Activated CD4-positive, alpha-beta T cell treated with anti-CD3 and anti-CD28 coated beads, Interleukin-2, amount 50 U/mL, for 4 hours (primary cell): ENCODE data around the gene CCM2L.

Experiments used
- DNase-seq, 2 experiments: peaks; one replicate each; pipeline ENCODE4 v3.0.0-alpha.2; 2020

Gene CCM2L

DNA sequence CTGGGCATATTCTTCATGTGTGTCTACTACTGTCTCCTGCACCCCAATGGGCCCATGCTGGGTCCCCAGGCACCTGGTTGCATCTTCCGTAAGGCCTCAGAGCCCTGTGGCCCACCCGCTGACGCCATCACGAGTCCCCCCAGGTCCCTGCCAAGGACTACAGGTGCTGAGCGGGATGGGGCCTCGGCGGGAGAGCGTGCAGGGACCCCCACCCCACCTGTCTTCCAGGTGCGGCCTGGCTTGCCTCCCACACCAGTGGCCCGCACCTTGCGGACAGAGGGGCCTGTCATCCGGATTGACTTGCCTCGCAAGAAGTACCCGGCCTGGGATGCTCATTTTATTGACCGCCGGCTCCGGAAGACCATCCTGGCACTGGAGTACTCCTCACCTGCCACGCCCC is 13.2 kb upstream of the CCM2L start:
- DNase-seq: no peak

DNA sequence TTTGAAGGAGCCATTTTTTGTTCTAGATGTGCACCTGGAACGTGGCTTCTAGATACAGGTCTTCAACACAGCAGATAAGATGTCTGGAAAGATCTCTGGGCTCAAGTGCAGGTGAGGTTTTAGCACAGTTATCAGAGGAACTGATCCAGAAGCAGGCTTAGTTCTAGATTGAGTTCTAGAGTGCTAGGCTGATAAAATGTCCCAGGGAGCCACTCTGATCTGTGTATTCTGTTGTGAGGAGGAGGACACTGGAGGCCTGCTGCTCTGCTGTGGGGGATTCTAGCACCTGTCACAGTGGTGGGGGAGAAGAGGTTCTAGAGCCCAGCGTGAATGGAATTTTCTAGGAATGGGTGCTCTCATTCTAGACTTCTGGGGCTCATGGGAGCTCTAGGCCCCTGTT is 12.0 kb upstream of the CCM2L start:
- no peak for DNase-seq

DNA sequence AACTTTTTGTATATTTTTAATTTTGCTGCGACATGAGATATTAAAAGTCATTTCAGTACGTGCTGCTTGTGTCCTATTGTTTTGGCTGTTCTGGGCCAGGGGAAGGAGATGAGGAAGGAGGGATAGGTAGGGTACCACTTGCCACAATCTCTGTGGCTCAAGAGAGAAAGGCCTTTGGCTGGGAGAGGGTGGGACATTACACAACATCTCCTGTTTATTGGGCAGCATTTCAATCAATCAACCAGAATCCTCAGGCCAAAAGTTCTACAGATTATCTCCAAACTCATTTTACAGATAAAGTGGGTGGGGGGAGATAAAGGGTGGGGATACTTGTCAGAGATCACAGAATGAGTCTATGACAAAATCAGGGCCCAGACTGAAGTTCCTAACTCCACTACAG is 6.9 kb upstream of the CCM2L start:
- no peak for DNase-seq

- DNase-seq: no peak
Measured at GRCh38 chr20:32004963-32005362, 5.3 kb upstream of the CCM2L start.

DNA sequence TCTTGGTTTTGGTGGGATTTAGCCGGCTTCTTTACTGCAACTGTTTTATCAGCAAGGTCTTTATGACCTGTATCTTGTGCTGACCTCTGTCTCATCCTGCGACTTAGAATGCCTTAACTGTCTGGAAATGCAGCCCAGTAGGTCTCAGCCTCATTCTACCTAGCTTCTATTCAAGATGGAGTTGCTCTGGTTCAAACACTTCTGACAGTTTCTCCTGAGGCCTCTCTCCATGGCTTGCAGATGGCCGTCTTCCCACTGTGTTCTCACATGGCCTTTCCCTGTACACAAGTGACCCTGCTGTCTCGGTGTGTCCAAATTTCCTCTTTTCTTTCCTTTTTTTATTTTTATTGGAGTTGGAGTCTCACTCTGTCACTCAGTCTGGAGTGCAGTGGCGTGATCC is 4.2 kb upstream of the CCM2L start:
- no peak for DNase-seq

DNA sequence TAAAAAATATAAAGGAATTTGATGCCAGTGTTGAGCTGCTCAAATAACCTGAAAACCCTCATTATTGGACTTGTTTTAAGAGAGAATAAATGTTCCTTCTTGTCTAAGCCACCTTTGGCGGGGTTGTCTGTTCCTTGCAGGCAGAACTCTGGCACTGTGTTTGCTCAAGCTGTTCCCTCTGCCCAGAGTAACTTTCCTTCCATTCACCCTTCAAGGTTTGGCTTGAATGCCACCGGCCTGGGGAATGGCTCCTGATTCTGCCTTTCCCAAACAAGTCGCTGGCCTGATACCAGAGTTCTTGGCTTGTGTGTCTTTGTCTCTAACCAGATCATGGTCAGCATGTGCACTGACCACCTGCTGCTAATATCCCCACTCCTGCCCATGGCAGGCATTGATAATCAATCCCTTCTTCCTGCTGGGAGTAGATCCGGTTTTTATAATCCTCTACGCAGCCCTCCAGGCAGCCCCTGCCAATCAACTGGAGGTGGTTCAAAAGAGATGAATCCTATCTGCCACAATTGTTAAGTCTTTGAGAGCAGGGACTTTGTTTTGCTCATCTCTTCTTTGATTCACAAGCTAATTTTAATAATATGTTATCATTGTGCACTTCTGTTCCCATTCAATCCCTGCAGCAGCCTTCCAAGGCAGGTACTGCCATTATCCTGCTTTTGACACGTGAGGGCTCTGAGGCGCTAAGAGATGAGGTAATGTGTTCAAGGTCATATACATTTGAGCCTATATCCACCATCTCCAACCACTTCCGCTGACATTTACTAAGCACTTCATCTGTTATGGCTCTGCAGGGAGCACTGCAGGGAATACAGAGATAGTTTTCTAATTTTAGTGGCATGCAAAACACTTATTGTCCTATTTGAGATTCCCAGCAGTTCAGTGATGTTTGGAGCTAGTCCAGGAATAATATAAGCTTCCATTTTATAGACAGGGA is 3.1 kb upstream of the CCM2L start:
- DNase-seq: no peak

- DNase-seq: no peak
Measured at GRCh38 chr20:32007787-32008616, 2.2 kb upstream of the CCM2L start.

DNA sequence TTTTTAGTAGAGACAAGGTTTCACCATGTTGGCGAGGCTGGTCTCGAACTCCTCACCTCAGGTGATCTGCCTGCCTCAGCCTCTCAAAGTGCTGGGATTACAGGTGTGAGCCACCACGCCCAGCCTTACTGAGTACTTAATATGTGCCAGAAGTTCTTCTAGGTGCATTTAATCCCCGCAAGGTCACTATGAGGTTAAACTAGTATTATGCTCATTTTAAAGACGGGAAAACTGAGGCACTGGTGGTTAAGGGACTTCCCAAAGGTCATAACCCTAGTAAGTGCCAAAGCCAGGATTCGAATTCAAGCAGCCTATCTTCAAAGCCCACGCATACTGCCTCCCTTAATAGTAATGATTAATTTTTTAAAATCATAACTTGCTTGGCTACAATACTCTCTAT is 674 bp upstream of the CCM2L start:
- DNase-seq: no peak

DNA sequence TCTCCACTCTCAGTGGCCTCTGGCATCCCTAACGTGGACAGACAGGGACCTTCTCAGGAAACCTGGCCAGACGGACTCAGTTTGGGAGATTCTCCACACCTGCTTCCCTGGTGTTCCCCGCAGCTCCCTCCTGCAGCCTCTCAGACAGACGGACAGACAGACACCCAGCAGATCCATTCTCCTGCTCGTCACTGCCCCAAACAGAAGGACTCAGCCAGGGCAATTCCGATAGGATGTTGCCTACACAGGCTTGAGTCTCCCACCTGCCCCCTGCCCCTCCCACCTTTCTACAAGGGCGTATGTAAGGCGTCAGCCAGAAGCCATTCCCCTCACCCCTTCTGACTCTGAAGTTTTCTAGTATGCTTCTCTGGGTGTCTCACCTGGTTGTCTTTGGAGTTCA is 428 bp downstream of the CCM2L start:
- DNase-seq: no peak

DNA sequence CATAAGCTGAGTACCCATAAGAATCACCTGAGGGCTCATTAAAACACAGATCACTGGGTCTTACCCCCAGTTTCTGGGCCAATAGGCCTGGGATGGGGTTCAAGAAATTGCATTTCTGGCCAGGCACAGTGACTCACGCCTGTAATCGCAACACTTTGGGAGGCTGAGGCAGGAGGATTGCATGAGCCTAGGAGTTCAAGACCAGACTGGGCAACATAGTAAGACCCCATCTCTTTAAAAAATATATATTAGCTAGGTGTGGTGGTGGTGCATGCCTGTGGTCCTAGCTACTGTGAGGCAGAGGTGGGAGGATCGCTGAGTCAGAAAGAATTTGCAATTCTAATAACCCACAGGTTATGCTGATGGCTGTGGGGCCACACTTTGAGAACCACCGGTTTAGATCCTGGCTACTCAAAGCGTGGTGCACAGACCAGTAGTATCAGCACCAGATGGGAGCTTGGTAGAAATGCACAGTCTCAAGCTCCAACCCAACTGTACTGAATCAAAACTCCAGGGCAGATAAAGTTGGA is 2.0 kb downstream of the CCM2L start:
- no peak for DNase-seq

DNA sequence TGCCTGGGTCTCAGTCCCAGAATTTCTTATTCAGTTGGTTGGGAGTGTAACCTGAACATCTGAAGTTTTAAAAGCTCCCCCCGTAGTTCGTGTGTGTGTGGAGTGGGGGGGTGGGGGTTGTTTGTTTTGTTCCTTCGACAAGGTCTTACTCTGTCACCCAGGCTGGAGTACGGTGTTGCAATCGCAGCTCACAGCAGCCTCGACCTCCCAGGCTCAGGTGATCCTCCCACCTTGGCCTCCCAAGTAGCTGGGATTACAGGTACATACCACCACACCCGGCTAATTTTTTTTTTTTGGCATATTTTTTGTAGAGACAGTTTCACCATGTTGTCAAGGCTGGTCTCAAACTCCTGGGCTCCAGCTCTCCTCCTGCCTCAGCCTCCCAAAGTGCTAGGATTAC is 3.1 kb downstream of the CCM2L start:
- DNase-seq: no peak

GRCh38 chr20:32017711-32018251 is 7.5 kb downstream of the CCM2L start:
- peak; percentile 47 to 58 for DNase-seq

GRCh38 chr20:32018269-32019155 is 8.3 kb downstream of the CCM2L start:
- peak; percentile 45 to 51 for DNase-seq

GRCh38 chr20:32019156-32019510 is 8.9 kb downstream of the CCM2L start:
- DNase-seq: peak in 1 of 2 experiments; percentile 4

DNA sequence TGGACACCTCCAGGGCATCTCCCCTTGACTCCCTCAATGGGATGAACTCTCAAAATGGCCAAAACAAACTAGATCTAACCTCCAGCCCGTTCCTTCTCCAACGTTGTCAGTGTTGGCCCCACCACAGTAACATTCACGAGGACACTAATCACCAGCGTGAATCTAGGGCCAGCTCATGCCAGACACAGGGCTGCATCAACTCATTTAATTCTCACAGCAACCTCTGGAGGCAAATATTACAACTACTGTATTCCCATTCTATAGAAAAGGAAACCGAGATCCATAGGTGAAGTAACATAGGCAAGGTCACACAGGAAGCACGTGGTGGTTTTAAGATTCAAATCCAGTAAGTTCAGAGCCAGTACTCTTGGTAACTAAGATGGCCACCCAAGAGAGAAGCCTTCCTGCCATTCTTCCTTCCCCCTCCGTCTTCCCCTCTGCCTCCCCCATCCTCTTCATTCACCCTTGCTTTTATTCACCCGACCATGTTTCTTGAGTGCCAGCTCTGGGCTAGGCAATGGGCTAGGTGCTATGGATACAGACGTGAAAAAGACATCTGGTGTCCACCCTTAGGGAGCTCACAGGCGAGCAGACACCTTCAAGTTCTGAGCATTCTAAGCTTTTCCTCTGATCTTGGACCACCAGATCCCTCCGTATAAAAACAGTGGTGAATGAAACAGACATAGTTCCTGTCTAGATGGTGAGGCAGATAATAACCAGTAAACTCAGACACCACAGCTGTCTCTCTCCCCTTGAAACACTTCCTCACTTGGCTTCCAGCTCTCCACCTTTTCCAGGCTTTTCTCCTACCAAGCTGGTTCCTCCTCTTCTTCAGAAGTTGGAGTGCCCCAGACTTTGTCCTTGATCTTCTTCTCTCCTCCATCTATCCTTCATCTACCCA is 9.6 kb downstream of the CCM2L start:
- DNase-seq: no peak

DNA sequence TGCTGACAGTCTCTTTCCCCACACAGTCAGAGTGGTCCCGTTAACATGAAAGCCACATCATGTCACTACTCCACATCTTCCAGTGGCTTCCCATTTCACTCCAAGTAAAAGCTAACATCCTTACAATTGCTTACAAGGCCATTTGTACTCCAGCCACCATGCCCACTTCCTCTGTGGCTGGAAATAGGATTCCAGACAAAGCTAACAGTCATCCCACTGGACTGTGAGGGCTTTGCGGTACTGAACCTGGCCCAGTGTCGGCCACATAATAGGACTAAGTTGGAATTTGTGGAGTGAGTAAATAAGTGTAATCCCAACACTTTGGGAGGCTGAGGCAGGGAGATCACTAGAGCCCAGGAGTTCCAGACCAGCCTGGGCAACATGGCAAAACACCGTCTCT is 10.9 kb downstream of the CCM2L start:
- DNase-seq: no peak

- DNase-seq: no peak
Measured at GRCh38 chr20:32024683-32025295, 14.6 kb downstream of the CCM2L start.

DNA sequence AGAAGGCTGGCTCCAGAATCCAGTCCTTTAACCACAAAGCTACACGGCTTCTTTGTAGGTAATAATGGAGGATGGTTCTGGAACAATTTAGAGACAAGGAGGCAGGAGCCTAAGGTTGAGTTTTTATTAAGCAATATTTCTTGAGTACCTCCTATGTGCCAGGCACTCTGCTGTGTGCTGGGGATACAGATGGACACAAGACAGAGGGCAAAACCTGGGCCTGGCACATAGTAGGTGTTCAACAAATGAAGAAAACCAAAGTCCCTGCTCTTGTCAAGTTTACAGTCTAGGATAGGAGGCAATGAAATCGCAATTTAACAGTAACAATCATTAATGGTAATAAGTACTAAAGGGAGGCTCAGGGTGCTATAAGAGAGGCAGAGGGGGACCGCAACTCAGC is 17.4 kb downstream of the CCM2L start:
- no peak for DNase-seq

DNA sequence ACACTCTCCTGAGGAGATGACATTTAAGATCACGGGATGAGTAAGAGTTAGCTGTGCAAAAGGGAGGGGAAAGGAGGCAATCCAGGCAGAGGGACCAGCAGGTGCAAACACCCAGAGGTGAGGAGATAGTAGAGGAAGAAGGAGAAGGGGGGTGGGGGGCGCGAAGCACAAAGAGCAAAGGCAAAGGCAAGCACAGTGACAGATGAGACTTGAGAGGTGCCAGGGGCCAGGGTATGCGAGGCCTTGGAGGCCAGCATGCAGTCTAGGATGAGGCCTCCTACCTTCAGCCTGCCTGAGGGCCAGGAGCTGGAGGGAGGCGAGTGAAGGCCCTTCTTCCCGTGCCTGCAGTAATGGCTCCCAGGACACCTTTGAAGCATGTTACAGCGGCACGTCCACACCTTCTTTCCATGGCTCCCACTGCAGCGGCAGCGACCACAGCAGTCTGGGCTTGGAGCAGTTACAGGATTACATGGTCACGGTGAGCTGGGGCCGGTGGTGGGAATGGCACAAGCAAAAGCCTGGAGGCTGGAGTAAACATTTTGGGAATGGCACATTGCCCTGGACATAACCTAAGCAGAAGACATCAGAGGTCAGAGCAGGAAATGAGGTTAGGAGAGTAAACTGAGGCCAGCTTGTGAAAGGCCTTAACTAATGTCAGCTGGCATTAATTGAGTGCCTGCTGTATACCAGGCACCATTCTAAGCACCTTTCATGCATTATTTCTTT is 18.6 kb downstream of the CCM2L start:
- DNase-seq: no peak

GRCh38 chr20:32029561-32029960 is 19.3 kb downstream of the CCM2L start:
- no peak for DNase-seq
